Left cardiac atrium (tissue), 4 donors: Measurements from ENCODE around the gene ANAPC16. TPM values are rescaled to one million over a fixed set of nuclear protein-coding genes. Genes with fewer than 3 reads are reported as not detected.
"Not testable (repeated sequence)": the region's sequence is repeated elsewhere in the genome, so short reads cannot be mapped to it uniquely, and the experiment has no call there.

ENCODE experiments used
- ATAC-seq, 2 donors: fragments of 200-7000 bp; cut with Tn5 transposase; one replicate each; pipeline ENCODE4 v1.9.1; 2020; ENCODE audit warnings: mild to moderate bottlenecking in 2 of 2, moderate library complexity in 2 of 2
- DNase-seq: peaks from one replicate; pipeline ENCODE4 v3.0.0-alpha.2; 2020
- intact Hi-C, 2 donors: fragments of 100-400 bp; cut with DNase I; formaldehyde crosslinking; loops; one replicate each; pipeline versions ENCODE4 v1.14.1 to v1.15.1; 2022 to 2023
- total RNA-seq, 2 donors: library from RNA; stranded (reverse); fragmentation: NEBNext Ultra II Directional; extraction: Animal tissue kit (Norgen Biotek cat#: 25700); gene quantifications; one replicate each; pipeline ENCODE4 v1.2.1, GENCODE V29; 2021
- donor health status: DM: no; HTN: yes; CAD: no.
- donor health status: DM: no; HTN: yes; CAD: no; lungs with severe emphysema.
- donor health status: DM: yes; HTN: yes; CAD: no.
- donor health status: Dilated cardiomyopathy.

ANAPC16 gene
- total RNA-seq, 2 donors from 2014 or later, result 155 to 168 TPM

DNA sequence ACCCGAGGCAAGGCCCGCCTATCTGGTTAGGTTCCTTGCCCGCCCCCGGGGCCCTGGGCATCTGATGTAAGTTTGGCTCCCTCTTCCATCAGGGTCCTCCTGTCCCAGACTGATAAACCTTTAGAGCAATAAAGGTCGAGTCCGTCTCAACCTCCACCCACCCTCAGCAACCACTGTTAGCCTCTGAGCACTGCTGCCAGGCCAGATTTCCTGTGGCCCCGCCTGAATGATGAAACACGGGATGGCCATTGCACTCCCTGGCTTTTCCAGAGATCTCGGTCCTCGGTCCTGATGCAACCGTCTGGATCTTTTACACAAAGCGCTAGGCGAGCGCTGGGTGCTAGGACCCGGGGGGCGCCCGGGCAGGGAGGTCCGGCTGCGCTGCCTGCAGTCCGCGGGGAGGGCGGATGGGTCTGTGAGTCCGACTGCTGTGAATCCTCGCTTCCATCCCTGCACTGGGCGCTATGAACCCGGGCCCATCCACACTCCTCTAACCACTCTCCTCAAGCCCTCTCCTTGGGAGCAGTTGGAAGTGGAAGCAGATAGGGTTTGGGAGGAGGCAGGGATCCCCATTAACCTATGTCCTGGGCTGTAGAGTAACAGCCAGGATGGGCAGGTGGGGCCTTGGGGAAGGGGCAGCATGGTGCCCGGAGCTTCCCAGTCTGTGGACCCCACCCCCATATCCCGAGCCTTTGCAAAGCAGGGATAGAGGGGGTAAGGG, 57.0 kb downstream of the ANAPC16 start:
- DNase-seq (peak; percentile 94), ATAC-seq (peak; percentile 74 to 78)
- intact Hi-C loops, result loop anchor here (2.0 to 10.0 kb wide), 4 partner anchors 18 to 56 kb away; partner anchors contain the start of genes ANAPC16 (in 1 of the 2) and ASCC1 (in 1 of the 2)

DNA sequence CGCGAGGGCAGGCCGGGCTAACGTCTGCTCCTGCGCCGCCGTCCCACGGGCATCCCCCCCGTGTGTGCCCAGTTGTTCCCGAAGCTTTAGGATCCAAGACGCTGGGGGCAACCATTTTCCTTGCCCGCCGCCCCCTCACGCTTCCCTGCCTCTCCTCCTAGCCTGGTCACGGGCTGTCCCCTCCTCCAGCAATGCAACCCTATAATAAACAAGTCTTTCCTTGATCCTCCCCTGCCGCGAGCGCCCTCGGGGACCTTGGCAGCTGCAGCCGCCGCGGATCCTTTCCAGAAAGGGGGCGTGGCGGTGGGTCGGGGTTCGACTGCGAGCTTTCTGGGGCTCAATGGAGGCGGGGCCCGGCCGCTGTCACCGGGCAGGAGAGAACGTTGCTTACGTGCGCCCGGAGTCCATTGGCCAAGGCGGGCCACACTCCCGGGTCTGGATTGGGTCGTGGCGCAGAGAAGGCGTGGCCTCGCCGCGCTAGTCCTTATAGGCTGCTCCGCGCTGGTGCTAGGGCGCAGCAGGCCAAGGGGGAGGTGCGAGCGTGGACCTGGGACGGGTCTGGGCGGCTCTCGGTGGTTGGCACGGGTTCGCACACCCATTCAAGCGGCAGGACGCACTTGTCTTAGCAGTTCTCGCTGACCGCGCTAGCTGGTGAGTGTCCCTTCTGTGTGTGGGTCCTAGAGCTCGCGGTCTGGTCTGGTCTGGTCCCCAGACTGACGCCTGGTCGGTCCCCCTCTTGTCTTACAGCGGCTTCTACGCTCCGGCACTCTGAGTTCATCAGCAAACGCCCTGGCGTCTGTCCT, 57.8 kb downstream of the ANAPC16 start, which contains the start of gene DDIT4:
DDIT4 (plus strand) TSS at position 515 of the 803 bp plus-strand sequence. CDS start 293 bp downstream, outside the sequence.
- DNase-seq (peak; percentile 100), ATAC-seq (peak; percentile 93)
- intact Hi-C loops, result loop anchor here (2.0 to 10.0 kb wide), 4 partner anchors 19 to 56 kb away; partner anchors contain the start of genes ANAPC16 (in 1 of the 2) and ASCC1 (in 1 of the 2)

DNA sequence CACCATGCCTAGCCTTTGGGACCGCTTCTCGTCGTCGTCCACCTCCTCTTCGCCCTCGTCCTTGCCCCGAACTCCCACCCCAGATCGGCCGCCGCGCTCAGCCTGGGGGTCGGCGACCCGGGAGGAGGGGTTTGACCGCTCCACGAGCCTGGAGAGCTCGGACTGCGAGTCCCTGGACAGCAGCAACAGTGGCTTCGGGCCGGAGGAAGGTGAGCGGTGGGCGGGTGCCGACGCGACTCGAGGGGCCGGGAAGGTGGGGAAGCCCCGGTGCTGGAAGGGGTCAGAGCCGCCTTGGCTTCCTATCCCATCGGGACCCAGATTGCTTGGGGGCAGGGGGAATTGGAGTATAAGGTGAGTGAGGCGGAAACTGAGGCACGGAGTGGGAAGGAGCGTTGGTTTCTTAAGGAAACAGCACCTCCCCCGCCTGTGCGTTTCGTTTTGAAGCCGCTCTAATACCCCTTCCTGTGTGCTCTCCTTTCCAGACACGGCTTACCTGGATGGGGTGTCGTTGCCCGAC, 58.5 kb downstream of the ANAPC16 start:
- DNase-seq, result peak; percentile 54
- intact Hi-C loops, result loop anchor here (5.0 to 10.0 kb wide), 3 partner anchors 43 to 57 kb away; partner anchors contain the start of genes ANAPC16 (in 1 of the 2) and ASCC1 (in 1 of the 2)
- ATAC-seq, result peak; percentile 1 to 7

DNA sequence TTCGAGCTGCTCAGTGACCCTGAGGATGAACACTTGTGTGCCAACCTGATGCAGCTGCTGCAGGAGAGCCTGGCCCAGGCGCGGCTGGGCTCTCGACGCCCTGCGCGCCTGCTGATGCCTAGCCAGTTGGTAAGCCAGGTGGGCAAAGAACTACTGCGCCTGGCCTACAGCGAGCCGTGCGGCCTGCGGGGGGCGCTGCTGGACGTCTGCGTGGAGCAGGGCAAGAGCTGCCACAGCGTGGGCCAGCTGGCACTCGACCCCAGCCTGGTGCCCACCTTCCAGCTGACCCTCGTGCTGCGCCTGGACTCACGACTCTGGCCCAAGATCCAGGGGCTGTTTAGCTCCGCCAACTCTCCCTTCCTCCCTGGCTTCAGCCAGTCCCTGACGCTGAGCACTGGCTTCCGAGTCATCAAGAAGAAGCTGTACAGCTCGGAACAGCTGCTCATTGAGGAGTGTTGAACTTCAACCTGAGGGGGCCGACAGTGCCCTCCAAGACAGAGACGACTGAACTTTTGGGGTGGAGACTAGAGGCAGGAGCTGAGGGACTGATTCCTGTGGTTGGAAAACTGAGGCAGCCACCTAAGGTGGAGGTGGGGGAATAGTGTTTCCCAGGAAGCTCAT, 59.0 kb downstream of the ANAPC16 start:
- intact Hi-C loops, result loop anchor here (5.0 to 10.0 kb wide), 3 partner anchors 42 to 58 kb away; partner anchors contain the start of genes ANAPC16 (in 1 of the 2) and ASCC1 (in 1 of the 2)
- DNase-seq (peak; percentile 77), ATAC-seq (peak; percentile 20 to 28)

DNA sequence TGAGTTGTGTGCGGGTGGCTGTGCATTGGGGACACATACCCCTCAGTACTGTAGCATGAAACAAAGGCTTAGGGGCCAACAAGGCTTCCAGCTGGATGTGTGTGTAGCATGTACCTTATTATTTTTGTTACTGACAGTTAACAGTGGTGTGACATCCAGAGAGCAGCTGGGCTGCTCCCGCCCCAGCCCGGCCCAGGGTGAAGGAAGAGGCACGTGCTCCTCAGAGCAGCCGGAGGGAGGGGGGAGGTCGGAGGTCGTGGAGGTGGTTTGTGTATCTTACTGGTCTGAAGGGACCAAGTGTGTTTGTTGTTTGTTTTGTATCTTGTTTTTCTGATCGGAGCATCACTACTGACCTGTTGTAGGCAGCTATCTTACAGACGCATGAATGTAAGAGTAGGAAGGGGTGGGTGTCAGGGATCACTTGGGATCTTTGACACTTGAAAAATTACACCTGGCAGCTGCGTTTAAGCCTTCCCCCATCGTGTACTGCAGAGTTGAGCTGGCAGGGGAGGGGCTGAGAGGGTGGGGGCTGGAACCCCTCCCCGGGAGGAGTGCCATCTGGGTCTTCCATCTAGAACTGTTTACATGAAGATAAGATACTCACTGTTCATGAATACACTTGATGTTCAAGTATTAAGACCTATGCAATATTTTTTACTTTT, 59.7 kb downstream of the ANAPC16 start:
- intact Hi-C loops, result loop anchor here in 1 of 2 donors (10.0 kb wide), 1 partner anchor 49 kb away; no protein-coding TSS in a partner anchor
- DNase-seq, result no peak
- no peak for ATAC-seq

DNA sequence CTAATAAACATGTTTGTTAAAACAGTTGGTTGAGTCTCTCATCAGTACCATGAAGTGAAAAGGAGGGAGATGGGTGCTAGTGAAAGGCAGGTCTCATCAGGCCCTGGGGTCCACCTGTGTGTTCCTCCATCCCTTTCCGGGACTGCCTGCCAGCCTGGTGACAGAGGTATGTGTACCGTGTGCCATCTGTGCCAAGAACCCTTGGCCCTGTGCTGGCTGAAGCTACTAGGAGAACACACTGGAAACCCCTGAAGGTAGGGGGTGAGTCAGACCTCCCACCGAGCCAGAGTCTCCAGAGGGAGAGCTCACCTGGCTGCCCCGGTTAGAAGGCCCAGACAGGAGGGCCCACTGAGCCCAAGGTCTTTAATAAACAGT, 60.2 kb downstream of the ANAPC16 start:
- intact Hi-C loops, result loop anchor here in 1 of 2 donors (10.0 kb wide), 1 partner anchor 49 kb away; no protein-coding TSS in a partner anchor
- no peak for DNase-seq
- ATAC-seq, result no peak

DNA sequence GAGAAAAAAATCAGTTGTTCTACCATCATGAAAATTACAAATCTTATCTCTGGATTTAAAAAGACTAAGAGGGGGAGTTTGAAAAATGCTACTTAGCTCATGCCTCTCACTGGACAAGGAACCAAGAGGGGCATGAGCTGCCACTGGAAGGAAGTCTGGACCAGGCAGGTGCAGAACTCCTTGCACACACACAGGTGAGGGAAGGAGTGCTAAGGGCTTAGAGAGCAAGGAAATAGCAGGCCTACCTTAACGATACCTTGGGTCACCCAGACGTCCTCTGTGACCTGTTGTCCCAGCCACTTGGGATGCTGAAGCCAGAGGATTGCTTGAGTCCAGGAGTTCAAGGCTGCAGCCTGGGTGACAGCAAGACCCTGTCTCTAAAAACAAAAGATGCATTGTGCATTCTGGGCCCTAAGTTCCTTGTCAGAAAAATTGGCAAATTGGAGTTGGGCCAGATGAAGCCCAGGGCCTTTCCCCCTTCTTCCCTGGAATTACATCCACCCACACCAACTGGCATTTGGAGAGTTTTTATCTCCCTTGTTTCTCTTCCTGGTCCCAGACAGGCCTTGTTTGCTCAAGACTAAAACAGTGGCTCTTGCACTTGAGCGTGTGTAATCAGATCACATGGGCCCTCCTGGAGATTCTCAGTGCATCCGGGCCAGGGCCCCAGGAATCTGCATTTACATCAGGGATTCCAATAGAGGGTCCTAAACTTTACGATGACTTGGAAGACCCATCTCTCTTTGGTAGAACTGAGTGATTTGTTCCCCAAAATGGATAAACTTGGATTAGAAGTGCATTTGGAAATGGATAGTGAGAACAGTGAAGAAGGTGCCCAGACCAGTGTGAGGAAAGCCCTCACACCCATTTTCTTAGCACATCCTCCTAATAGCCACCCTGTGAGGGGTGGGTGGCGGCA, 60.9 kb downstream of the ANAPC16 start:
- DNase-seq (no peak), ATAC-seq (no peak)
- intact Hi-C loops, result loop anchor here in 1 of 2 donors (10.0 kb wide), 1 partner anchor 48 kb away; no protein-coding TSS in a partner anchor

DNA sequence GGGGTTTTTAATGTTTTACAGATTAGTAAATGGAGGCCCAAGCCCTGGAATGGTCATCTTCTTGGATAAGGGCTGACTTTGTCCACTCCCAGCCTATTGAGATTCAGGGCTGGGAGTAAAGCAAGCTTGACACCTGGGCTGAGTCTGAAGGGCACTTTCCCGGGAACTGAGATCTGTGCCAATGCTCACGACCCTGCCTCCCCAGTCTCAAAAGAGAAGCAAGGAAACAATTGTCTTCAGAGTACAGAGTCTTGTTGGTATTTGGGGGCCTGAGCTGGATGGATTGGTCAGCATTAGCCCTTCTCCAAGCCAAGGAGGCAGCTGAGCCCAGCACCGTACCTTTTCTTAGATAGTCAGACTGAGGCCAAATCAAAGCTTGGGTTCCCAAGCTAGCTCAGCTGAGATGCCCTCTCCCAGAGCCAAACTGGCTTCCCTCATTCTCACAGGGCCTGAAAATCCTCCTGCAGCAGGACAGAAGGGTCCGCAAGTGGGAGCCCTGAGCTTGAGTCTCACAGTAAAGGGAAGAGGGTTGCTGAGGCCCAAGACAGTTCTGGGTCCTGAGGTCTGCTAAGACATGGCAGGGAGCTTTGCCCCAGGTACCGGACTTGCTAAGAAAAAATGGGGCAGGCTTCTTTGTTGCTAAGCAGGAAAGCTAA, 61.7 kb downstream of the ANAPC16 start:
- intact Hi-C loops, result loop anchor here in 1 of 2 donors (10.0 kb wide), 1 partner anchor 47 kb away; no protein-coding TSS in a partner anchor
- DNase-seq, result no peak
- no peak for ATAC-seq

DNA sequence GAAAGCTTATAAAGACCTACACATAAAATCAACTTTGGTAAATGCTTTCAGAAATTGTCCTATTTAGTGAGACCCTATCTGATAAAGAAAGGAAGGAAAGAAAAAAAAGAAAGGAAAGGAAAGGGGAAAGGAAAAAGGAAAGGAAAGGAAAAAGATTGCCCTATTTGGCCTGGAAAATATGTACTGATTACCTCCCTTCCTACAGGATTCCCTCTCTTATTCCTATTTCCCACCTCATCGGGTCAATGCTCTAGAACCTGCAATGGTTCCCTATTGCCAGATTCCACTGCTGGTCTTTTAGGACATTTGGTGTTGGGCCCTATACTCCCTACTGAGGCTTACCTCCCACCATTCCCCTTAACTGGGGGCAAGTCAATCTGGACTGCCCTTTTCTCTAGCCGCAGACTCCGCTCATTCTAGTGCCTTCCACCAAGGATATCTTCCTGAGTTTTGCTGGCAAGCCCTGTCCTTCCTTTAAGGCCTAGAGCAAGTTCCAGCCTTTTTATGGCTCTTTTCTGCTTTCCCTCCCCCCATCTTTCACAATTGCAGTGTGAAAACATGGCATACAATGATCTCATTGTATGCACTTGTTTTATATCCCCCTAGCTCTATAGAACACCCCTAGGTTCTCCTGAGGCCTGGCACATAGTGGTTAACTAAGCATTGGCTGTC, 62.3 kb downstream of the ANAPC16 start:
- ATAC-seq, result no peak
- DNase-seq, result no peak
- intact Hi-C loops, result loop anchor here in 1 of 2 donors (10.0 kb wide), 1 partner anchor 47 kb away; no protein-coding TSS in a partner anchor

DNA sequence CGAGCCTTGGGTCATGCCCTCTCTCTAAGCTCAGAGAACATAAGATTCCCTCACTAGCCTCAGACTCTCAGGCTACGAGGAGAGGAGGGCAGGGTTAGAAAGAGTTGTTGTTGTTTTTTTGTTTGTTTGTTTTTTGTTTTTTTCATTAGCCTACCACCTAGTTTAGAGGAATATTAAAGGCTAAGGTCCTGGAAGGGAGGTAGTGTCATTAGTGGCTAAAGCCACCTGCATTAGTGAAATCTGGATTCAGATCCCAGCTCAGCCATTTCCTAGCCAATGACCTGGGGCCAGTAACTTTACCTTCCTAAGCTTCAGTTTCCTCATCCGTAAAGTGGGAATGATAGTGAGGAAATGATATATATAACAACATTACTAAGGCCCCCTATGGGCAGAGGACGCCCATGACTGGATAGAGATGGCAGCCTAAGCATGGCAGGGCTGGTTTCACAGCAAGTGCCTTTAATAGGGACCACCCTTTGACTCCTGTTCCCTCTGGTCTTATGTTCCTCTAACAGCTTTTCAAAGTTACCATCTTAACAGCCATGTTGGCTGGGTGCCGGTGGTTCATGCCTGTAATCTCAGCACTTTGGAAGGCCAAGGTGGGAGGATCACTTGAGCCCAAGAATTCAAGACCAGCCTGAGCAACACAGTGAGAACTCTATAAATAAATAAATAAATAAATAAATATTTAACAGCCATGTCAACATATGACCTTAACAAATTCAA, 63.0 kb downstream of the ANAPC16 start:
- DNase-seq (no peak), ATAC-seq (no peak)
- intact Hi-C loops, result loop anchor here in 1 of 2 donors (10.0 kb wide), 1 partner anchor 46 kb away; no protein-coding TSS in a partner anchor

DNA sequence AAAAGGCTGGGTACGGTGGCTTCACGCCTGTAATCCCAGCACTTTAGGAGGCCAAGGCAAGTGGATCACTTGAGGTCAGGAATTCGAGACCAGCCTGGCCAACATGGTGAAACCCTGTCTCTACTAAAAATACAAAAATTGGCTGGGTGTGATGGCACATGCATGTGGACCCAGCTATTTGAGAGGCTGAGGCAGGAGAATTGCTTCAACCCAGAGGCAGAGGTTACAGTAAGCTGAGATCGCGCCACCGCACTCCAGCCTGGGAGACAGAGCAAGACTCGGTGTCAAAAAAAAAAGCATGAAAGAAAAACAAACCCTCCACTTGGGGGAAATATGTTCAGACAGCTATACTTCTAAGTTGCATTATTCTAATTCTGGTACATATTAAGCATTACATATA, 63.8 kb downstream of the ANAPC16 start:
- intact Hi-C loops, result loop anchor here in 1 of 2 donors (10.0 kb wide), 1 partner anchor 45 kb away; no protein-coding TSS in a partner anchor
- not testable (repeated sequence) for ATAC-seq, DNase-seq

DNA sequence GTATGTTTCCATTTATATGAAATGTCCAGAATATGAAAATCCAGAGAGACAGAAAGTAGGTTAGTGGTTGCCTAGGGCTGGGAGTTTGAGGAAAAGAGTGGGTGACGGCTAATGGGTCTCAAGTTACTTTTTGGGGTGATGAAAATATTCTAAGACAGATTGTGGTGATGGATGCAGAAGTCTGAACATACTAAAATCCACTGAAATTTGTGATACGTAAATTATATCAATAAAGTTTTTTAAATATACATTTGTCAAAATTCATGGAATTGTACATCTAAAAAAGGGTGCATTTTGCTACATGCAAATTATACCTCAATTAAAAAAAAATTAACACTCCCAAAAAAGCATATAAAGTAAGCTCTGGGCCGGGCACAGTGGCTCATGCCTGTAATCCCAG, 67.3 kb downstream of the ANAPC16 start:
- DNase-seq (no peak), ATAC-seq (no peak)
- intact Hi-C loops, result no loop called here
